SK-N-SH (cell line): ENCODE results near the gene DEGS1. TPM values are rescaled to one million over a fixed set of nuclear protein-coding genes. Genes with fewer than 3 reads are reported as not detected.

Source experiments
- CTCF ChIA-PET: fragments of 300-600, 350-600 bp; formaldehyde crosslinking; extraction: SDS; loops from one replicate; lab custom pipeline; 2021; lab: Yijun Ruan, JAX
- POLR2A ChIA-PET: fragments of 350-600 bp; sonication (Branson Sonifier 250); formaldehyde crosslinking; extraction: SDS; loops from one replicate; lab custom pipeline; 2020; ENCODE audit warnings: antibody characterized with exemption, inconsistent platforms; lab: Yijun Ruan, JAX
- DNase-seq: peaks from one replicate; pipeline ENCODE4 v3.0.0; 2012
- H2AFZ ChIP-seq: fragments of 200-600 bp; sonication (generic); 2 replicates; pipeline ENCODE4 v1.8.1; 2016; ENCODE audit warnings: antibody characterized with exemption, mild to moderate bottlenecking, low read depth
- H3F3A ChIP-seq: fragments of 200-600 bp; sonication (generic); replicated peaks from 2 replicates; pipeline ENCODE3; 2016; ENCODE audit warnings: antibody characterized with exemption, mild to moderate bottlenecking; ENCODE audit not compliant: insufficient read depth
- H3K27ac ChIP-seq, 2 experiments: fragments of 200-500 bp in 1 of 2; fragments of 200-600 bp in 1 of 2; sonication (Bioruptor generic) in 1 of 2; sonication (generic), shearing (Covaris generic) in 1 of 2; 2 replicates each; pipeline versions ENCODE4 v1.5.1 to v1.6.1; 2014 to 2016; ENCODE audit warnings: low read depth in 2 of 2, inconsistent platforms in 1 of 2, low read length in 1 of 2, mild to moderate bottlenecking in 1 of 2, mixed read lengths in 1 of 2
- H3K27me3 ChIP-seq: fragments of 200-600 bp; sonication (generic), shearing (Covaris generic); 2 replicates; pipeline ENCODE4 v1.6.1; 2016; ENCODE audit warnings: mixed run types; ENCODE audit not compliant: insufficient read depth
- H3K36me3 ChIP-seq, 2 experiments: fragments of 200-500 bp in 1 of 2; fragments of 200-600 bp in 1 of 2; sonication (Bioruptor generic) in 1 of 2; sonication (generic) in 1 of 2; replicated peaks in 1 of 2; 2 replicates each; pipeline versions ENCODE3 to v1.5.1; 2014 to 2016; ENCODE audit warnings: low read length in 1 of 2, mild to moderate bottlenecking in 1 of 2; ENCODE audit not compliant: insufficient read depth in 2 of 2, control insufficient read depth in 1 of 2
- H3K4me1 ChIP-seq, 2 experiments: fragments of 200-500 bp in 1 of 2; fragments of 200-600 bp in 1 of 2; sonication (Bioruptor generic) in 1 of 2; sonication (generic), shearing (Covaris generic) in 1 of 2; 2 replicates each; pipeline versions ENCODE4 v1.5.1 to v1.6.1; 2014 to 2016; ENCODE audit warnings: low read depth in 1 of 2, low read length in 1 of 2, mixed run types in 1 of 2; ENCODE audit not compliant: insufficient read depth in 2 of 2, control insufficient read depth in 1 of 2
- H3K4me2 ChIP-seq: fragments of 200-600 bp; sonication (generic), shearing (Covaris generic); 2 replicates; pipeline ENCODE4 v1.6.1; 2017; ENCODE audit warnings: mixed run types
- H3K4me3 ChIP-seq, 2 experiments: fragments of 200-500 bp in 1 of 2; fragments of 200-600 bp in 1 of 2; sonication (Bioruptor generic) in 1 of 2; sonication (generic), shearing (Covaris generic) in 1 of 2; 2 replicates each; pipeline versions ENCODE4 v1.5.1 to v1.8.1; 2014 to 2016; ENCODE audit warnings: low read depth in 2 of 2, inconsistent platforms in 1 of 2, low read length in 1 of 2, mild to moderate bottlenecking in 1 of 2, mixed read lengths in 1 of 2, moderate library complexity in 1 of 2
- H3K79me2 ChIP-seq: fragments of 200-600 bp; sonication (generic); 2 replicates; pipeline ENCODE4 v1.8.1; 2017; ENCODE audit warnings: mild to moderate bottlenecking; ENCODE audit not compliant: insufficient read depth
- H3K9ac ChIP-seq: fragments of 200-600 bp; sonication (generic); 2 replicates; pipeline ENCODE4 v1.6.1; 2017; ENCODE audit warnings: mixed run types
- H3K9me2 ChIP-seq: fragments of 200-600 bp; sonication (generic); 2 replicates; pipeline ENCODE4 v1.6.1; 2017; ENCODE audit warnings: mixed run types
- H3K9me3 ChIP-seq: fragments of 200-600 bp; sonication (generic); 2 replicates; pipeline ENCODE4 v1.6.1; 2017; ENCODE audit warnings: mixed run types, mild to moderate bottlenecking, moderate library complexity
- H4K20me1 ChIP-seq: fragments of 200-600 bp; sonication (generic); 2 replicates; pipeline ENCODE4 v1.6.1; 2017; ENCODE audit warnings: mild to moderate bottlenecking, mixed run types; ENCODE audit not compliant: insufficient read depth
- CHD2 ChIP-seq: fragments of 150-350 bp; IDR thresholded peaks from 2 replicates; pipeline ENCODE4 v1.6.1; 2018; ENCODE audit warnings: low read length; ENCODE audit not compliant: partially characterized antibody
- FOXJ3 ChIP-seq: sonication (generic); formaldehyde crosslinking; IDR thresholded peaks from 2 replicates; pipeline ENCODE4 v1.5.1; 2020; ENCODE audit warnings: mild to moderate bottlenecking, missing genetic modification reagents
- GABPA ChIP-seq: IDR thresholded peaks from 2 replicates; pipeline ENCODE4 v1.4.0; 2012; ENCODE audit warnings: low read depth, mild to moderate bottlenecking
- GATA2 ChIP-seq: sonication (generic); formaldehyde crosslinking; IDR thresholded peaks from 2 replicates; pipeline ENCODE4 v1.5.0; 2020; ENCODE audit warnings: mild to moderate bottlenecking, missing genetic modification reagents
- MEF2A ChIP-seq: IDR thresholded peaks from 2 replicates; pipeline ENCODE4 v1.4.0; 2012; ENCODE audit warnings: low read depth, borderline replicate concordance
- NRF1 ChIP-seq: IDR thresholded peaks from 2 replicates; pipeline ENCODE4 v1.6.1; 2012; ENCODE audit warnings: low read depth, mild to moderate bottlenecking, low read length
- POLR2AphosphoS5 ChIP-seq: IDR thresholded peaks from 2 replicates; pipeline ENCODE4 v1.6.1; 2012; ENCODE audit warnings: low read depth, low read length
- RXRA ChIP-seq: IDR thresholded peaks from 2 replicates; pipeline ENCODE4 v1.4.0; 2012; ENCODE audit warnings: low read depth, mild to moderate bottlenecking, borderline replicate concordance
- SMC3 ChIP-seq: IDR thresholded peaks from 2 replicates; pipeline ENCODE4 v1.6.1; 2012; ENCODE audit warnings: low read depth, low read length, improper control_type of control experiment
- TAF1 ChIP-seq: IDR thresholded peaks from 2 replicates; pipeline ENCODE4 v1.6.1; 2012; ENCODE audit warnings: low read depth, mild to moderate bottlenecking, low read length, moderate library complexity, borderline replicate concordance
- TCF12 ChIP-seq: IDR thresholded peaks from 2 replicates; pipeline ENCODE4 v1.4.0; 2012
- TEAD4 ChIP-seq: IDR thresholded peaks from 2 replicates; pipeline ENCODE4 v1.4.0; 2012; ENCODE audit warnings: mild to moderate bottlenecking, borderline replicate concordance; ENCODE audit not compliant: insufficient read depth
- WGBS: methylation state at CpG from one replicate; pipeline ENCODE4 v1.1.6; 2017; ENCODE audit warnings: low lambda C conversion rate; 5-methylcytosine and 5-hydroxymethylcytosine counted together
- polyA plus RNA-seq, 3 experiments: library from polyadenylated mRNA; depleted of rRNA; stranded (reverse); fragments of >200 nt; gene quantifications; 2 replicates each; pipeline ENCODE4 v1.2.3, GENCODE V29; 2012
- TF ChIP-seq, protein P1 (sequence below): IDR thresholded peaks from 2 replicates; pipeline ENCODE4 v1.6.1; 2012; ENCODE audit warnings: mild to moderate bottlenecking, low read depth, low read length, moderate library complexity
- TF ChIP-seq, protein P2 (sequence below): IDR thresholded peaks from 2 replicates; pipeline ENCODE4 v1.4.0; 2012; ENCODE audit warnings: low read depth, borderline replicate concordance

Gene DEGS1
- polyA plus RNA-seq, 1 of the 3 experiments (the other 2 are of a cell fraction) = 62.3 TPM

DNA sequence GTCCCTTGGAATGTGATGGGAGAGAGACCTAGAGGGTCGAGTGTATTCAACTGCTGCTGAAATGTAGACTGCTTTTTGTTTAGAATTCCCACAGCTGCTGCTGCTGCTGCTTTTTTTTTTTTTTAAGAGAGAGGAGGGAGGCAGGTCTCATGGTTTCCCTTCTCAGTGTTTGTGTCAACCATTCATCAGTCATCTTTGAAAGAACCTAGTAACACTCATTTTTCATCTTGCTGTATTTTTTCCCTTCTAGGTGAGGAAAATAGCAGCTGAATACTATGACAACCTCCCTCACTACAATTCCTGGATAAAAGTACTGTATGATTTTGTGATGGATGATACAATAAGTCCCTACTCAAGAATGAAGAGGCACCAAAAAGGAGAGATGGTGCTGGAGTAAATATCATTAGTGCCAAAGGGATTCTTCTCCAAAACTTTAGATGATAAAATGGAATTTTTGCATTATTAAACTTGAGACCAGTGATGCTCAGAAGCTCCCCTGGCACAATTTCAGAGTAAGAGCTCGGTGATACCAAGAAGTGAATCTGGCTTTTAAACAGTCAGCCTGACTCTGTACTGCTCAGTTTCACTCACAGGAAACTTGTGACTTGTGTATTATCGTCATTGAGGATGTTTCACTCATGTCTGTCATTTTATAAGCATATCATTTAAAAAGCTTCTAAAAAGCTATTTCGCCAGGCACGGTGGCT, 9.2 kb downstream of the DEGS1 start:
- ChIA-PET POLR2A (no interaction called here), CTCF (interaction anchor here (1.0 to 1.8 kb wide), 2 partner anchors 11 to 18 kb away, joined by 3 to 4 read pairs; no protein-coding TSS in a partner anchor)
- Histone ChIP-seq H3K4me1 (peaks cover 2 to 4% of the 10 kb centered on the region in 2 experiments; a peak in 2 of 4 replicates), H3F3A (peaks cover 19% of the 10 kb centered on the region), H3K36me3 (peaks cover 18 to 43% of the 10 kb centered on the region in 2 experiments), H3K27me3 (no peaks in the 10 kb centered on the region), H3K9ac (no peak overlapping the region), H3K9me3 (no peaks in the 10 kb centered on the region), H3K4me2 (no peak overlapping the region), H3K9me2 (no peaks in the 10 kb centered on the region), H4K20me1 (peaks cover 34% of the 10 kb centered on the region), H3K4me3 (no peak overlapping the region), H3K79me2 (peaks cover 64% of the 10 kb centered on the region), H2AFZ (no peak overlapping the region), H3K27ac (no peak overlapping the region)
- TF ChIP-seq RXRA = no peak
- TF ChIP-seq SMC3 = no peak
- DNase-seq = no peak
- WGBS = 91% methylated on average over 5 of the region's 5 CpGs

DNA sequence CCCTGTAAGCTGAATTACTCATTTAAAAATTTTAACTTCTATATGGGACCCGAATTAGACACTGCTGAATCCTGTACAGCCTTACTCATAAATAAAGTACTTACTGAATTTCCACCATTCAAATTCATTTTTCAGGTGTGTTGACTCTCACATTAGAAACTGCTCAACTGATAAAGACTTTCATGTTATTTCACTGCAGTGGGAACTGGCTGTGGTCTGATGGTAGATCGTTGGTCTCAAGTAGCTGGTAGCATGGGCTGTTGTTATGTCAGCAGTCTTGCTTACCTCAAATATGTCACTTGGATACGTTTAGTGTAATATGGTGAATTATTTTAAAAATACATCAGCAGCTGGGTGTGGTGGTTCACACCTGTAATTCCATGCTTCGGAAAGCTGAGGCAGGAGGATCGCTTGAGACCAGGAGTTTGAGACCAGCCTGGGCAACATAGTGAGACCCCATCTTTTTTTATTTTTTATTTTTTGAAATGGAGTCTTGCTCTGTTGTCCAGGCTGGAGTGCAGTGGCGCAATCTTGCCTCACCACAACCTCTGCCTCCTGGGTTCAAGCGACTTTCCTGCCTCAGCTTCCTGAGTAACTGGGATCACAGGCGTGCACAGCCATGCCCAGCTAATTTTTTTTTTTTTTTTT, 10.4 kb downstream of the DEGS1 start:
- ChIA-PET CTCF (interaction anchor here (1.0 to 1.8 kb wide), 3 partner anchors 10 to 17 kb away, joined by 3 to 4 read pairs (median 3); partner anchors contain the start of gene DEGS1), POLR2A (no interaction called here)
- no peak overlapping the region for H3K9ac ChIP-seq
- peaks cover 23% of the 10 kb centered on the region for H4K20me1 ChIP-seq
- no peak overlapping the region for H3K4me3 ChIP-seq
- H3K9me3 ChIP-seq = no peaks in the 10 kb centered on the region
- no peak overlapping the region for H3K4me2 ChIP-seq
- H3K27ac ChIP-seq = no peak overlapping the region
- TF ChIP-seq GATA2 = no peak
- no peaks in the 10 kb centered on the region for H3K27me3 ChIP-seq
- peaks cover 52% of the 10 kb centered on the region for H3K79me2 ChIP-seq
- peaks cover 18 to 35% of the 10 kb centered on the region in 2 experiments for H3K36me3 ChIP-seq
- 96% methylated on average over 8 of the region's 8 CpGs for WGBS
- DNase-seq = no peak
- no peak overlapping the region for H2AFZ ChIP-seq
- H3K4me1 ChIP-seq = peaks cover 2 to 4% of the 10 kb centered on the region in 2 experiments; a peak in 2 of 4 replicates
- H3K9me2 ChIP-seq = no peaks in the 10 kb centered on the region
- peaks cover 15% of the 10 kb centered on the region for H3F3A ChIP-seq

DNA sequence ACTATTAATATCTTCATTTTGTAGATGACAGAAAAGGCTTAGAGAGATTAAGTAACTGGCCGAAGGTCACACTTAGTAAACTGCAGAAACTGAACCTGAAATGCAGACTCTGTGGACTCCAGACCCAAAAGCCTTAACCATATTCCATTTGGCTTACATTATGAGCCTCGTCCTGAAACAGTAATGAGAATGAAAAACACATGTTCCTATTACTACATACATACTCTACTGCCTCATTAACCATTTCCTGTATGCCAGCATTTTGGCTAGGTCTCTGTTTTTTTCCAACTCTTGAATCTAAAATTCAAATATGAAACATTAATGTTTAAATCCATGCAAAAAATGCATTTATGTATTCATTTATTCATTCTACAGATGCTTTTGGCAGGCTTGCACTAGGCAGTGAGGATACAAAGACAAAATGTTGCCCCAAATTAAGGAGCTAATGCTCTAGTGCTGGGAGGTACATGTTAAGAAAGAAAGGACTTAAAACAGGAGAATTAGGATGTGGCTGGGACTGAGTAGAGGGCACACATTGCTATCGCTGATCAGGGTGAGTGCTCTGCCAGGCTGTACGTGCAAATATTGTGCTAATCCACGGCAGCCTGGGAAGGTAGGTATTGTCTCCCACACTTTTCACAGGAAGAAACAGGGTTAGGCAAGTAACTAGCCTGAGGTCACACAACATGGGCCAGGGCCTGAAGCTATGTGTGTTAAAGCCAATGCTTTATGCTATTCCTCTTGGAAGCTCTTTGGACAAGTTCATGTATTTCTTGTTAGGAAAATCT, 14.0 kb downstream of the DEGS1 start:
- peaks cover 11 to 12% of the 10 kb centered on the region in 2 experiments for H3K36me3 ChIP-seq
- H3F3A ChIP-seq = peaks cover 6% of the 10 kb centered on the region
- no peak overlapping the region for H2AFZ ChIP-seq
- no peaks in the 10 kb centered on the region for H3K9me3 ChIP-seq
- POLR2A ChIA-PET = no interaction called here
- H4K20me1 ChIP-seq = no peaks in the 10 kb centered on the region
- H3K9ac ChIP-seq = no peak overlapping the region
- H3K4me2 ChIP-seq = no peak overlapping the region
- no peaks in the 10 kb centered on the region for H3K27me3 ChIP-seq
- 76% methylated on average over 5 of the region's 5 CpGs for WGBS
- CTCF ChIA-PET = interaction anchor here (0.7 kb wide), 1 partner anchor 10 kb away, joined by 3 read pairs; no protein-coding TSS in a partner anchor
- H3K9me2 ChIP-seq = no peaks in the 10 kb centered on the region
- peaks cover 16% of the 10 kb centered on the region; the same call in 1 of the 2 replicates for H3K79me2 ChIP-seq
- H3K4me3 ChIP-seq = no peak overlapping the region
- H3K4me1 ChIP-seq = peaks cover 0 to 2% of the 10 kb centered on the region in 2 experiments; a peak in 1 of 4 replicates
- DNase-seq = no peak
- H3K27ac ChIP-seq = no peak overlapping the region
- TF ChIP-seq, protein P1, sequence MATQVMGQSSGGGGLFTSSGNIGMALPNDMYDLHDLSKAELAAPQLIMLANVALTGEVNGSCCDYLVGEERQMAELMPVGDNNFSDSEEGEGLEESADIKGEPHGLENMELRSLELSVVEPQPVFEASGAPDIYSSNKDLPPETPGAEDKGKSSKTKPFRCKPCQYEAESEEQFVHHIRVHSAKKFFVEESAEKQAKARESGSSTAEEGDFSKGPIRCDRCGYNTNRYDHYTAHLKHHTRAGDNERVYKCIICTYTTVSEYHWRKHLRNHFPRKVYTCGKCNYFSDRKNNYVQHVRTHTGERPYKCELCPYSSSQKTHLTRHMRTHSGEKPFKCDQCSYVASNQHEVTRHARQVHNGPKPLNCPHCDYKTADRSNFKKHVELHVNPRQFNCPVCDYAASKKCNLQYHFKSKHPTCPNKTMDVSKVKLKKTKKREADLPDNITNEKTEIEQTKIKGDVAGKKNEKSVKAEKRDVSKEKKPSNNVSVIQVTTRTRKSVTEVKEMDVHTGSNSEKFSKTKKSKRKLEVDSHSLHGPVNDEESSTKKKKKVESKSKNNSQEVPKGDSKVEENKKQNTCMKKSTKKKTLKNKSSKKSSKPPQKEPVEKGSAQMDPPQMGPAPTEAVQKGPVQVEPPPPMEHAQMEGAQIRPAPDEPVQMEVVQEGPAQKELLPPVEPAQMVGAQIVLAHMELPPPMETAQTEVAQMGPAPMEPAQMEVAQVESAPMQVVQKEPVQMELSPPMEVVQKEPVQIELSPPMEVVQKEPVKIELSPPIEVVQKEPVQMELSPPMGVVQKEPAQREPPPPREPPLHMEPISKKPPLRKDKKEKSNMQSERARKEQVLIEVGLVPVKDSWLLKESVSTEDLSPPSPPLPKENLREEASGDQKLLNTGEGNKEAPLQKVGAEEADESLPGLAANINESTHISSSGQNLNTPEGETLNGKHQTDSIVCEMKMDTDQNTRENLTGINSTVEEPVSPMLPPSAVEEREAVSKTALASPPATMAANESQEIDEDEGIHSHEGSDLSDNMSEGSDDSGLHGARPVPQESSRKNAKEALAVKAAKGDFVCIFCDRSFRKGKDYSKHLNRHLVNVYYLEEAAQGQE = no peak
- TF ChIP-seq NRF1 (no peak), CHD2 (no peak), GABPA (no peak), TAF1 (no peak), SMC3 (no peak), MEF2A (no peak), TEAD4 (no peak), FOXJ3 (CRISPR knock-in tag) (no peak), POLR2AphosphoS5 (no peak), TCF12 (no peak)
- TF ChIP-seq, protein P2, sequence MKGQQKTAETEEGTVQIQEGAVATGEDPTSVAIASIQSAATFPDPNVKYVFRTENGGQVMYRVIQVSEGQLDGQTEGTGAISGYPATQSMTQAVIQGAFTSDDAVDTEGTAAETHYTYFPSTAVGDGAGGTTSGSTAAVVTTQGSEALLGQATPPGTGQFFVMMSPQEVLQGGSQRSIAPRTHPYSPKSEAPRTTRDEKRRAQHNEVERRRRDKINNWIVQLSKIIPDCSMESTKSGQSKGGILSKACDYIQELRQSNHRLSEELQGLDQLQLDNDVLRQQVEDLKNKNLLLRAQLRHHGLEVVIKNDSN = no peak
